ENCODE measurements around the gene BOK. TPM values are rescaled to one million over a fixed set of nuclear protein-coding genes. Genes with fewer than 3 reads are reported as not detected.
A peak's percentile ranks its signal among the peaks of the same experiment; 100 is the strongest.

Gene BOK
- total RNA-seq, 1 donor from 2014 or later, result 76.8 TPM

DNA sequence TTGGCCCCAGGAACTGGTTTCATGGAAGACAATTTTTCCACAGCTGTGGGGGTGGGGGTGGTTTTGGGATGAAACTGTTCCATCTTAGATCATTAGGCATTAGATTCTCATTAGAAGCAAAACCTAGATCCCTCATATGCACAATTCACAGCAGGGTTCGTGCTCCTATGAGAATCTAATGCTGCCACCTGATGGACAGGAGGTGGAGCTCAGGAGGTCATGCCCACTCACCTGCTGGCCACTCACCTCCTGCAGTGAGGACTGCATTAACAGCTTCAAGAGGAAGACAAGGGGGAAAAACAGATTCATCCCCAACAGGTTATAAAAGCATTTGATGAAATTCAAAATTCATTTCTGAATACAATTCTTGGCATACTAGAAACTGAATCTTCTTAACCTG is 39.9 kb downstream of the BOK start:
- DNase-seq (ENCODE audit: low spot score), result no peak

DNA sequence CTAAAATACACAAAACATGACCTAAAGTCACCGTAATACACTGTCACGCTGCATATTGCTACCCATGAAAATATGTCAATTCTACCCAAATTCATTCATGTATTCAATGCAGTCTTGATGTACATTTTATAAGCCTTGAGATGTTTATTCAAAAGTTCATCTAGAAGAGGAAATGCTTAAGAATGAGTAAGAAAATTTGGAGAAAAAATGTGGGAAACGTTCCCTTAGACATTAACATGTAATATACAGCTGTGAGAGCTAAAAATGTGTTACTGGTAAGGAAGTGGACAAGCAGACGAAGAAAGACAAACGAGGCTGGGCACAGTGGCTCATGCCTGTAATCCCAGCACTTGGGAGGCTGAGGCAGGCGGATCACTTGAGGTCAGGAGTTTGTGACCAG is 41.1 kb downstream of the BOK start:
- no peak for DNase-seq (ENCODE audit: low spot score)

DNA sequence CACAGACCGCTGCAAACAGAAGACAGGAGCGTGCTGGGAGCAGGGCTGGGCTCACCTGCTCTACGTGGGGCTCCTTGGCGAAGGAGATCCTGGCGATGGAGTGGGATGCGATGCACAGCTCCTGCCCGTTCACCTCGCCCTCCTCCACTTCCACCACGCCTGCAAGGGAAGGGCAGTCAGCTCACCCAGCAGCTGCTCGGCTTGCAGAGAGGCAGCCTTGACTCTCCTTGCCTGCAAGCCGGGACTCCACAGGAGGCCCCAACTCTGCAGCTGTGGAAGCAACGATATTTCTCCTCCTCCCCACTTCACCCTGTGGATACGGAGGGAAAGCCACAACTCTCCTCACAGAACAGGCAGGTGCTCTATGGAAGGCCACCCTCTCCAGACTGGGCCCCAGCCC is 43.3 kb downstream of the BOK start:
- no peak for DNase-seq (ENCODE audit: low spot score)

DNA sequence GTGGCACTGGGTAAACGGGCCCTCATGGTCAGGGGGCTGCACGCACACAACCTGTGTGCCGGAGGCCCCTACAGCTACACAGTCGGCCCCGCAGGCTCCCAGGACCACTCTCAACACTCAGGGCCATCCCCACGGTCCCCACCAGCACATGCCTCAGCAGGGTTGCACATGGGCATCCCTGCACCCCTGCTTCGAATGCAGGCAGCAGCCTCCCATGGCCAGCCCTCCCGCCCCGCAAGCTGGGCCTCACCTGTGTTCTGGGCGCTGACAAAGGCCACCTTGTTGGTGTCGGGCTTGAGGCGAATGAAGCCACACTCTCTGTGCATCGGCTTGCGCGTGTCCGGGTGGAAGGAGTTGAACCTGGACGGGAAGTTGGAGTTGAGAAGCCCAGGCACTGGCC is 44.2 kb downstream of the BOK start:
- no peak for DNase-seq (ENCODE audit: low spot score)

DNA sequence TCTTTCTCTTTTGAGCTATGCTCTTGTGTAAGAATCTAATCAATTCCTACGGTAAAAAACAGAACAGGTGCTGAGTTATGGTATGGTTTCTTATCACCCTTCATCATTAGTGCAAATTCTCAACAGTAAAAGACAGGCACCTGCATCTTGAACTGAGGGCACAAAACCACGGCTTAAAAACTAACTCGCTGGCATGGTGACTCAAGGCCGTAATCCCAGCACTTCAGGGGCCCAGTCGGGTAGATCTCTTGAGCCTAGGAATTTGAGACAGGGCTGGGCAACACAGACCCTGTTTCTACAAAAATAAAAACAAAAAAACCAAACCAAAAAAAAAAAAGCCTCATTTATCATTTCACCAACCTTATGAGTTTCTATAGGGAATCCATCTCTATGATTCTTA is 45.1 kb downstream of the BOK start:
- no peak for DNase-seq (ENCODE audit: low spot score)

DNA sequence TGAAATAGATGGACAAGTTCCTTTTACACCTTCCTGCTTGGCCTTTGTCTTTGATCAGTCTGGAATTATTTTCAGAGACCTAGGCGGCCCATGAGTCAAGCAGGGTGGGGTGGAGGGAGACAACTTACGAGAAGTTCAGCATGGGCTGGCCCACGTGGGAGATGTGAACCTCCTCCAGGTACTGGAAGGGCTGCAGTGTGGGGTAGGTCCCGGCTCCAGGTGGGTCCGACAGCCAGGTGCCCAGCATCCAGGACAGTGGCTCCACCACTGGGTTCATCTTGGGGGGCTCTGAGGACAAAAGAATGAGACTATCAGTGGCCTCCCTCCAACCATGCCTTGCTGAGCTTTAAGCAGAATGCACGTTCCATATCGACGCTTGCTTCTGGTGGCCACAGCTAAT is 47.6 kb downstream of the BOK start:
- no peak for DNase-seq (ENCODE audit: low spot score)

DNA sequence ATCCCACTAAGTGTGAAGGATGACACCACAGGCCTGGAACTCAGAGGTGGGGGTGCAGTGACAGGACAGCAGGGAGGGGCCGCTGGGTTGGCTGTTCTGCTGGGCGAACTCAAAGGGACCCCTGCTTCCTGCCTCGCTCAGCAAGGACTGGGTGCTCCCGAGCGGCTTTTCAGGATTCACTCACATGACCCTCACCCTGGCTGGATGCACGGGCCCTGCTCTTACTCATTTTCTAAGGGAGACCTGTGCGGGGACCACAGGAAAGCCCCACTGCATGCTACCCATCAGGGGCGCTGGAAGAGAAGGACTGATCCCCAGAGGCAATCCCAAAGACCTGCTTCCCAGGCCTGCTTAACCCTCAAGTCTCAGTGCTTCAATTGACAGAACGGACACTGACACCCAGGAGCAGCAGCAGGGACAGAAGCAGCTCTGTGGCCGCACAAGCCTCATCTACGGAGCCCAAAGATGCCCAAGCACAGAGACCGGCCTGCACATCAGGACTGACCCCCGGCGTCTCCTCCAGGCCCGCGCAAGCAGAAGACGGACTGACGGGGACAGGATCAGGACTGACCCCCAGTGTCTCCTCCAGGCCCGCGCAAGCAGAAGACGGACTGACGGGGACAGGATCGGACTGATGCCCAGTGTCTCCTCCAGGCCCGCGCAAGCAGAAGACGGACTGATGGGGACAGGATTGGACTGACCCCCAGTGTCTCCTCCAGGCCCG is 48.8 kb downstream of the BOK start:
- no peak for DNase-seq (ENCODE audit: low spot score)

DNA sequence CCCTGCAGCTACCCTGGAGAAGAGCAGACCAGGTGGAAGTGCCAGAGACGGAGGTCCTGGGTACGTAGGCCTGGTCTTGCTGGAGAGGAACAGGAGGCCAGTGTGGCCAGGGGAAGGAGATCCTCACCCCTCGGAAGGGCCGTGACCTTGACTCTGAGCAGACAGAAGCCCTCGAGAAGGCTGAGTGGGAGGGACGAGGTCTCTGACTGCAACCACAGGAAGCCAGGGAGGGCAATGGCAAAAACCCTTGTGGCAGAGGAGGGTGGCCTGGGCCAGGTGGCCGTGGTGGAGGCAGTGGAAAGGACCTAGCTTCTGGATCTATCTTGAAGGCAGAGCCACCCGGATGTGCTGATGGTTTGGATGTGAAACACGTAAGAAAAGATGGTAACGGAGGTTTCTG is 50.3 kb downstream of the BOK start:
- DNase-seq (ENCODE audit: low spot score), result no peak

DNA sequence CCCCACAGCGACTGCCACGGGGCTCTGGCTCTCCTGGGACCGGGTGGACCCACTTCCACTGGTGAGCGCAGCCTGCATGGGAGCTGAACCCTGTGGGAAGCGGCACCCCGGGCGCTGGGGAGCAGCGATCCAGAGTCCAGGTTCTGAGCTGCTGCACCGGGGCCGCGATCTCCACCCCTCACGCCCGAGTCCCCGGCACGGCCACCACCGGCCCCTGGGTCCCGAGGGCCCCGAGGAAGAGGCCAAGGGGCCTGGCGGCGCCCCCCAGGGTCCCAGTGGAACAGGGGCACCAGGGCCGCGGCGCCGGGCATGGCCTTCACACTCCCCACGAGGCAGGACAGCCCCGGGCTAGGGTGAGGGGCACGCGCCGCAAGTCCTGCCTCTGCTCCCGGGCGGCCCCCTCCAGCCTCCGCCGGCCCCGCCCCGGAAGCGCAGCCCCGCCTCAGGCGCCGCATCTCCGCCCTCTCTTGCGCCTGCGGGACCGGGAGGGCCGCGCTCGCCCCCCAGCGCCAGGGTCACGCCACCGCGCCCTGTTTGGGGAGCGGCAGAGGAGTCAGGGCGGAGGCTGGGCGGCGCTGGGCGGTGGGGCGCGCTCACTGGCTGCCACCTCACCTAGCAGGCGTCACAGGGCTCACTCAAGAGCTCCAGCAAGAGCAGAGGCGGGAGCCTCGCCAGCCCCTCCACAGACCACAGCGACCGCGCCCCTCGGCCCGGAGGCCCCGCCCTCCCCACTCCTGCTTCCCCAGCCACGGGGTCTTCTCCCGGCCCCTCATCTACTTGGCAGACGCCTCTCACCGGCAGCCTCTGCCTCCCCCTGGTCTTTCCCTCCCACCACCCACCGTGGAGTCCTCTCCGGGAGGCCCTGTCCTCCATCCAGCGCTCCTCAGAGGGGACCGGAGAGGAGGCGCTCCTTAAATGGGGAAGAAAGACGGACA is 51.6 kb downstream of the BOK start:
- peak; percentile 77 for DNase-seq (ENCODE audit: low spot score)

DNA sequence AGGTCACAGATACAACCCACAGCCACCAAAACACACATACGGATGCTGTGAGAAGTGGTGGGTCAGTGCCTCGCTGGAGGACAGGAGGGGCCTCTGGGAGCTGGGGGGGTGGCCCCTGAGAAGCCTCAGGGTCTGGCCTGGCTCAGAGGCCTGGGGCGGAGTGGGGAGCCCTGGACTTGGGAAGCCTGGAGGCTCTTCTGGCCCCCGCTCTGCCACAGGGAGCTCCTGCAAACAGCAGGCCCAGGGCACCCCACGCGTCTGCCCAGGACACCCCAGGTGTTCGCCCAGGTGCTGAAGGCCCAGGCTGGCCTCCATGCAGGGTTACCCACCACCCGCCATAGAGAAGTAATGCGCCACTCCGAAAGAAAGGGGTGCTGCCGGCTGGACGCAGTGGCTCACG is 52.5 kb downstream of the BOK start:
- DNase-seq (ENCODE audit: low spot score), result no peak

DNA sequence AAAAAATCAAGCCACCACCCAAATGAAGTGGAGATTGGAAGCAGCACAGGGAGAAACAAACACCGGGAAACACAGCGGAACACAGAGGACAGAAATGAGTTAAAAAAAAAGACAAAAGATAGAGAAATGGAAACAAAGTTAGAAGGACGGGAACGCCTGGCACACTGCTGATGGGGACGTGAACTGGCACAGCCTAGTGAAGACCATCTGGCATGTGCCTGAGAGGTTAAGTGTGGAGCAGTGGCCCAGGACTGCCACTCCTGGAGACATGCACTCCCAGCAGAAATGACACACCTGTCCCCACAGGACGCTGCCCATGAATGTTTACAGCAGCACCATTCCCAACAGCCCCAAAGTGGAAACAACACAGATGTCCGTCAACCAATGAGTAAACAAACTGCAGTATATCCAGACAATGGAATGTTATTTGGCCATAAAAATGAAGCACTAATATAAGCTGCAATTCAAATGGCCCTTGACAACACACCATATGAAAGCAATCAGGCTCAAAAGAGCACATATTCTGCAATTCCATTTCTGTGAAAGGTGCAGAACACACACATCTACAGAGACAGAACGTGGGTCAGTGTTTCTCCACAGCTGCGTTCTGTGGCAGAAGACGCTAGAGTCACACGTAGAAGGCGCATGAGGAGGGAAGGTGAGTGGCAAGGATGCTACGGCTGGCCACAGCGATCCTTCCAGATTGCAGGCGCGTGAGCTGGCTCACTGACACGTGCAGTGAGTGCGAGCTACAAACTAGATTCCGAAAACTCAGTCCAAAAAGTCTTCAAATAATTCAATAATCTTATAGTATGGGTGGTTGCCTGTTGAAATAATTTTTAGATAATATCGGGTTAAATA is 53.8 kb downstream of the BOK start:
- no peak for DNase-seq (ENCODE audit: low spot score)

DNA sequence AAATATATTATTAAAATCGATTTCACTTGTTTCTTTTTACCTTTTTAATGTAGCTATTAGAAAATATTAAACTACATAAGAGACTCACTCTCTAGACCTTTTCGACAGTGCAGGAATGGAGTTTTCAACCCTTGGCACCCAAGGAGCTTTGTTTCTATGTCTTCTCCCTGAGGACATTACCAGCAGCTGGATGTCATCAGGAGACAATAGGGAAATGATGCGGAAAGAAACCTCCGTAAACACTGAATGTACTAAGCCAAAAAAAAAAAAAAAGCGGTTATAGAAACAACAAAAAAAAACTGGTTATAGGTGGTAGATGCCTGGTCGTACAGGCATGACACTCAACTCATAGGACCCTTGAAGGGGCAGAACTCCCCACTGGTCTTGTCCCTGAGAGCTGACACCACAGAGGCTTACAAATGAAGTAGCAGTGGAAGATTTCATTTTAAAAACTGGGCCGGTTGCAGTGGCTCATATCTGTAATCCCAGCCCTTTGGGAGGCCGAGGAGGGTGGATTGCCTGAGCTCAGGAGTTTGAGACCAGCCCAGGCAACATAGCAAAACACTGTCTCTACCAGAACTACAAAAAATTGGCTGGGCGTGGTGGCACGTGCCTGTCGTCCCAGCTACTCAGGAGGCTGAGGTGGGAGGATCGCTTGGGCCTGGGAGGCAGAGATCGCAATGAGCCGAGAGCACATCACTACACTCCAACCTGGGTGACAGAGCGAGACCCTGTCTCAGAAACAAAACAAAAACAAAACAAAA is 54.7 kb downstream of the BOK start:
- no peak for DNase-seq (ENCODE audit: low spot score)

DNA sequence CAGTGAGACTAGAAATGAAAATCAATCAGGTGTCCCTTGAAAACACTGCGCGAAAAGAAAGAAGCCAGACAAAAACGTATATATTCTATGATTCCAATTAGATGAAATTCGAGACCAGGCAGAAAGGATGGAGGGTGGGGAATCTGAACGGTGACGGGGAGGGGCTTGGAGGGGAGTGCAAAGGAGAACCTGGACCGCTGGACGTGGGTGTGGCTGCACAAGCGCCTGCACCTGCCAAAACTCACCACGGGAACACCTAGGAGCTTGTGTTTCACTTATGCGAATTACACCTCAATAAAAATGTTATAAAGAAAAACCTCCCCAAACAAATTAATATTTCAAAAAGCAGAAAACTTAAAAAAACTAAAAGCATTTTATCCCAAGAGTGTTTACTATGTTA is 56.5 kb downstream of the BOK start:
- DNase-seq (ENCODE audit: low spot score), result no peak

DNA sequence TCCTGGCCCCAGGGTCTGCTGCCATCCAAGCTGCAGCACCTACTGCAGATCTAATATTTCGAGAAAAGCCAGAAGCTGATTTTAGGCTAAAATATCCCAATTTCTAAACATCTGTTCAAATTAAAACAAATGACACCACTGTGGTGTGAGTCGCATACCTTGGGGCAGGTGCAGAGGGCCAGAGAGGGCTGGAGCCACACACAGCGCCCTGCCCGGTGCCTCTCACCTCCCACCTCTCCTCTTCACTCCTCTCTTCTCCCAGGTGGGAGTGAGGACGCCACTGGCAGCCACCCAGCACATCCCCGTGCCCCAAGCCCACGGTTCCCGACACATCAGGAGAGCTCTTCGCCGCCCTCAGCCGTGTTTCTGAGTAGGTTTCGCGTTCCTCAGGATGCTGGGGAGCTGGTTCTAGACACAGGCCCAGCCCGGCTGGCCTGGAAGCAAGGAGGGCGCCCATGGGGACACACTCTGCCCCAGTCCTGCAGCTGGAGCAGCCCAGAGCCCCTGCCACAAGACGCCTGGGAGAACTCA is 57.0 kb downstream of the BOK start:
- DNase-seq (ENCODE audit: low spot score), result no peak

DNA sequence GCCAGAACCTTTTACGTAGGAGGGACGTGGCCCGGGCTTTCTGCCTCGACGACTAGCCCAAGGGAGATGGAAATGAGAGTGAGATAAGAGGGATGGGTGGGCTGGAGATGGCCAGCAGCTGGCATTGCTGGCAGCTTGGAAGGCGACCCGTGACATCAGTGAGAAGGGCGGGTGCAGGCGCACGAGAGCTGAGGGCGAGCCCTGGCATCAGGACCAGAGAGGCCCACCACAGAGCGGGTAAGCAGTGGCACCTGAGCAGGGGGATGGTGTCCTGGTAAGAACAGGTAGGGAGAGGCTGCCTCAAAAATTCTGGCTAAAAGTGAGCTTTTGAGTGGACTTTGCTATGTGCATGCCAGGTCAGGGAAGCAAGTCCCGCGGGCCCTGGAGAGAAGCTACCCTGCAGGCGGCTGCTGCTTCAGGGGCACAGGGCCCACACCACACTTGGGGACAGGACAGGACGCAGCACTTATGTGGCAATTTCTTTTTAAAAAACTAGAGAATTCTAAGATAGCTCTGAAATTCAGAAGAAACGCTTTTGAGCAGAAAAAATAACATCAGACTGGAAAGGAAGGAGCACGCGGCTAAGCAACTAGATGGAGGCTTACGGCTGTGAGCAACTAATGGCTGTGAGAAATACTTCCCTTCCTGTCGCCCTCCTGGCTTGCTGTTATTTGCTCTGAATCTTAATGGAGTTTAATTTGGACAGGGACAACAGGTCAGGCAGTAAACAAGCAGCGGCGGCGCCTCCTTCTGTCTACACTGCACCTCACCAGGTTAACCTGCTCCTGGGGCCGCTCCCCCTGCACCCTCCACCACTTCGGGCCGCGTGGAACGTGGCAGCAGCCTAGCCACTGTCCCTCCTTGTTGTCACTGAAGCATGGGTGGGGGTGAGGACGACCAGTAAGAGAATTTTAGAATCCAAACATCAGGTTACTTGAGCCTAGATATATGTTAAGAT is 57.9 kb downstream of the BOK start:
- DNase-seq (ENCODE audit: low spot score), result no peak

DNA sequence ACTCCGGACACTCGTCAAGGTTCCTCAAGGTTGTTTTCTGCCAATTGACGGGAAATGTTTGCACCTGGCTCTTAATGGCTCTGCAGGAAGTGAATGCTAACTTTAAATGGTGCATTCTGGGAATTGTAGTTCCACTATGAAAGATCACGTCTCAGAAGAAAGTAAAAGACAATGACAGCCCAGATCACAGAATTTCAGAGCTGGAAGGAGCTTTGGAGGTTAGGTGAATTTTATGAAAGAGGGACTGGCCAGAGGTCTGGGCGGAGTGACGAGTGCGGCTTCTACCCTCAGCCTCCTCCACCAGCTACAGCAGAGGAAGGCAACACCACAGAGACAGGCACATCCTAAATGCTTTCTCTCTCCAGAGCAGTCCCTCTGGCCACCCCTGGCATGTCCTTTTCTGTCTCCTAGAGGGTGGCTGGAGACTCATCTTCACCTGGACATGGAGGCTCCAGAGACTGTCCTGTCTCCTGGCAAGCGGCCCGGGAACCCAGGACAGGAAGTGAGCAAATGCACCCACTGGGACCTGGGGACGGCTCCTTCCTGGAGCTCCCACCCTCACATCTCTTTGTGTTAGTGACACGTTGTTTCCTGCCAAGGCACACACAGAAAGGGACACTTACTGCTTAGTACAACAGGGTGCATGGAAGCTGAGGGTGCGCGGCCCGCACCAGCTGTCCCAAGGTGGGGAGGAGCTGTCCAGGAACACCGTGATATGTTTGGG is 59.0 kb downstream of the BOK start:
- DNase-seq (ENCODE audit: low spot score), result no peak

DNA sequence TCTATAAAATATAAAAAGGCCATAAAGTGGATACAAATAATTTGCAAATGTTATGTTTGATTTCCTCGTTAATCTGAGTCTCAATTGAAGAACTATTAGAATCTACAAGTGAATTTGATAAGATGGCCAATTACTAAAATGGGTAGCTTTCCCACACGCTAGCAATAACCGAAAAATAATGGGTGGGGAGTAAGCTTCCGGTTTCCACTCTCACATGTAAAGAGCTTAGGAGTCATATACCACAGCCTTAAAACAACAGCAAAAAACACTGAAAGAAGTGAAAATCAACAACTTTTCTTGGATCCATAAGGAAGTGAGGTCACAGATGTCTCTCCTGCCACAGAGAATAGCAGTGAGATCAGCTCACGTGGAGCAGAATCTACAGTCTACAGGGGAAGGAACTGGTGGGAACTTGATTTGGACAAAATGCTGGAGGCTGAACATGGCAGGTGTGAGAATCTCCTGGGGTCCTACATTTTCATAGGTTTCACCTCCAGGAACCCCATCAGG is 59.8 kb downstream of the BOK start:
- no peak for DNase-seq (ENCODE audit: low spot score)

DNA sequence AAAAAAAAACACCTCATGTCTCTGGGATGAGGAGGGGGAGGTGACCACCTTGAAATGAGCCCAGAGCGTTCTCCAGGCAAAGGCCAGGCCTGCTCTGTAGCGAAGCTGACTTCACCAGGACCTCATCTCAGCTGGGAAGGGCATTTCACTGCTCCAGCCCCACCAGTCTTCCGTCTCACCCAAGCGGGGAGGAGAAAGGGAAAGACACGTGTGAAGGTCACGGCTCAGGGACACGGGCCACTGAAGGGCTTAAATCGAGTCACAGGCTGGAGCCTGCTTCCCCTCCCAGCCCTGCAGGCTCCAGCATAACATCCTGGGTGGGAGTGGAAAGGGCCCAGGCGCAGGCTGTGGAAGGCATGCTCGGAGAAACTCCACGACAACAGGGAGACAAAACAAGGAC is 60.3 kb downstream of the BOK start:
- DNase-seq (ENCODE audit: low spot score), result no peak
